Measurements from ENCODE around the gene HPCAL1.

- TF ChIP-seq, protein P1, sequence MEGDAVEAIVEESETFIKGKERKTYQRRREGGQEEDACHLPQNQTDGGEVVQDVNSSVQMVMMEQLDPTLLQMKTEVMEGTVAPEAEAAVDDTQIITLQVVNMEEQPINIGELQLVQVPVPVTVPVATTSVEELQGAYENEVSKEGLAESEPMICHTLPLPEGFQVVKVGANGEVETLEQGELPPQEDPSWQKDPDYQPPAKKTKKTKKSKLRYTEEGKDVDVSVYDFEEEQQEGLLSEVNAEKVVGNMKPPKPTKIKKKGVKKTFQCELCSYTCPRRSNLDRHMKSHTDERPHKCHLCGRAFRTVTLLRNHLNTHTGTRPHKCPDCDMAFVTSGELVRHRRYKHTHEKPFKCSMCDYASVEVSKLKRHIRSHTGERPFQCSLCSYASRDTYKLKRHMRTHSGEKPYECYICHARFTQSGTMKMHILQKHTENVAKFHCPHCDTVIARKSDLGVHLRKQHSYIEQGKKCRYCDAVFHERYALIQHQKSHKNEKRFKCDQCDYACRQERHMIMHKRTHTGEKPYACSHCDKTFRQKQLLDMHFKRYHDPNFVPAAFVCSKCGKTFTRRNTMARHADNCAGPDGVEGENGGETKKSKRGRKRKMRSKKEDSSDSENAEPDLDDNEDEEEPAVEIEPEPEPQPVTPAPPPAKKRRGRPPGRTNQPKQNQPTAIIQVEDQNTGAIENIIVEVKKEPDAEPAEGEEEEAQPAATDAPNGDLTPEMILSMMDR (IDR thresholded peaks at IDR 0.05) = no peak
- TF ChIP-seq POLR2A (IDR thresholded peaks at IDR 0.05) = no peak
These were observed 2.5 kb downstream of the HPCAL1 start for GRCh38 chr2:10305254-10305635.

Measured in lower leg skin (tissue), 3 donors.